K562 (cell line): ENCODE data around the gene ZFYVE1.

Experiments used
- BCL6 ChIP-seq: fragments of 250-450 bp; sonication (Bioruptor Pico); IDR thresholded peaks from 2 replicates; pipeline ENCODE4 v1.4.0; 2020
- CBFB ChIP-seq: sonication (generic); formaldehyde crosslinking; IDR thresholded peaks from 2 replicates; pipeline ENCODE4 v1.4.0; 2020; ENCODE audit warnings: mild to moderate bottlenecking, missing genetic modification reagents
- CTCF ChIP-seq, 3 experiments: IDR thresholded peaks in 2 of 3; conservative IDR thresholded peaks in 1 of 3; 2 replicates each; pipeline ENCODE4 v1.5.1; 2011 to 2012; ENCODE audit warnings: low read length in 3 of 3, mild to moderate bottlenecking in 3 of 3, control low read depth in 2 of 3, improper control_type of control experiment in 1 of 3, inconsistent platforms in 1 of 3, low read depth in 1 of 3, mixed read lengths in 1 of 3, moderate library complexity in 1 of 3; ENCODE audit not compliant: insufficient read depth in 2 of 3
- GTF2B ChIP-seq: IDR thresholded peaks from 2 replicates; pipeline ENCODE4 v1.6.1; 2011; ENCODE audit not compliant: insufficient read length; ENCODE audit errors: extremely low read depth
- POLR2AphosphoS5 ChIP-seq: IDR thresholded peaks from 2 replicates; pipeline ENCODE4 v1.6.1; 2011; ENCODE audit warnings: mild to moderate bottlenecking, low read depth, low read length, moderate library complexity; ENCODE audit not compliant: control insufficient read depth, insufficient read depth
- RCOR1 ChIP-seq, 2 experiments: IDR thresholded peaks; 2 replicates each; pipeline ENCODE4 v1.6.1; 2012; ENCODE audit warnings: low read depth in 2 of 2, low read length in 2 of 2, borderline replicate concordance in 1 of 2, improper control_type of control experiment in 1 of 2
- TAF1 ChIP-seq: IDR thresholded peaks from 2 replicates; pipeline ENCODE4 v1.6.1; 2011; ENCODE audit warnings: mild to moderate bottlenecking, low read length, moderate library complexity; ENCODE audit not compliant: insufficient read depth, control insufficient read depth, severe bottlenecking; ENCODE audit errors: extremely low read depth
- ZNF124 ChIP-seq: sonication (generic); formaldehyde crosslinking; IDR thresholded peaks from 2 replicates; pipeline ENCODE4 v1.8.1; 2022; ENCODE audit warnings: missing genetic modification reagents
- ZNF449 ChIP-seq: fragments of 250-450 bp; sonication (Bioruptor Pico); IDR thresholded peaks from 2 replicates; pipeline ENCODE4 v1.8.0; 2022; ENCODE audit warnings: moderate library complexity, mild to moderate bottlenecking, inconsistent platforms
- ZNF551 ChIP-seq: fragments of 250-450 bp; sonication (Bioruptor Pico); IDR thresholded peaks from 2 replicates; pipeline ENCODE4 v1.5.0; 2021; ENCODE audit warnings: mild to moderate bottlenecking, moderate library complexity
- ZZZ3 ChIP-seq: fragments of 450-650 bp; IDR thresholded peaks from 2 replicates; pipeline ENCODE4 v1.6.1; 2016; ENCODE audit warnings: antibody characterized with exemption, mild to moderate bottlenecking, moderate library complexity
- TF ChIP-seq, protein P1 (sequence below), 3 experiments: fragments of 200-800 bp in 1 of 3; fragments of 250-450 bp in 1 of 3; fragments of 450-650 bp in 1 of 3; sonication (Bioruptor Pico) in 1 of 3; sonication (Bioruptor generic) in 1 of 3; formaldehyde crosslinking in 1 of 3; IDR thresholded peaks; 2 replicates each; pipeline versions ENCODE4 v1.6.1 to v1.8.0; 2016 to 2022; ENCODE audit warnings: mild to moderate bottlenecking in 2 of 3, missing genetic modification characterization in 2 of 3, missing compliant biosample characterization in 1 of 3, moderate library complexity in 1 of 3

- TF ChIP-seq CBFB (CRISPR knock-in tag) (no peak), ZNF124 (CRISPR knock-in tag) (no peak), GTF2B (no peak), RCOR1 (IDR thresholded peaks at IDR 0.05; ENCODE audit: borderline replicate concordance in 1 of 2, low read depth in 2 of 2, low read length in 2 of 2) (0 out of 4 replicates have a peak, but pooled peaks of 1 of the 2 experiments have one; percentile 30), BCL6 (0 out of 2 replicates have a peak, but pooled peaks have one; percentile 51), TAF1 (peak; percentile 39), CTCF (IDR thresholded peaks at IDR 0.05 in 2 of 3, conservative IDR thresholded peaks at IDR 0.05 in 1 of 3; ENCODE audit: insufficient read depth in 2 of 3, low read depth in 1 of 3, low read length in 3 of 3) (no peak), ZNF449 (CRISPR knock-in tag) (no peak), POLR2AphosphoS5 (no peak), ZZZ3 (no peak), ZNF551 (CRISPR knock-in tag) (no peak)
- TF ChIP-seq, protein P1, sequence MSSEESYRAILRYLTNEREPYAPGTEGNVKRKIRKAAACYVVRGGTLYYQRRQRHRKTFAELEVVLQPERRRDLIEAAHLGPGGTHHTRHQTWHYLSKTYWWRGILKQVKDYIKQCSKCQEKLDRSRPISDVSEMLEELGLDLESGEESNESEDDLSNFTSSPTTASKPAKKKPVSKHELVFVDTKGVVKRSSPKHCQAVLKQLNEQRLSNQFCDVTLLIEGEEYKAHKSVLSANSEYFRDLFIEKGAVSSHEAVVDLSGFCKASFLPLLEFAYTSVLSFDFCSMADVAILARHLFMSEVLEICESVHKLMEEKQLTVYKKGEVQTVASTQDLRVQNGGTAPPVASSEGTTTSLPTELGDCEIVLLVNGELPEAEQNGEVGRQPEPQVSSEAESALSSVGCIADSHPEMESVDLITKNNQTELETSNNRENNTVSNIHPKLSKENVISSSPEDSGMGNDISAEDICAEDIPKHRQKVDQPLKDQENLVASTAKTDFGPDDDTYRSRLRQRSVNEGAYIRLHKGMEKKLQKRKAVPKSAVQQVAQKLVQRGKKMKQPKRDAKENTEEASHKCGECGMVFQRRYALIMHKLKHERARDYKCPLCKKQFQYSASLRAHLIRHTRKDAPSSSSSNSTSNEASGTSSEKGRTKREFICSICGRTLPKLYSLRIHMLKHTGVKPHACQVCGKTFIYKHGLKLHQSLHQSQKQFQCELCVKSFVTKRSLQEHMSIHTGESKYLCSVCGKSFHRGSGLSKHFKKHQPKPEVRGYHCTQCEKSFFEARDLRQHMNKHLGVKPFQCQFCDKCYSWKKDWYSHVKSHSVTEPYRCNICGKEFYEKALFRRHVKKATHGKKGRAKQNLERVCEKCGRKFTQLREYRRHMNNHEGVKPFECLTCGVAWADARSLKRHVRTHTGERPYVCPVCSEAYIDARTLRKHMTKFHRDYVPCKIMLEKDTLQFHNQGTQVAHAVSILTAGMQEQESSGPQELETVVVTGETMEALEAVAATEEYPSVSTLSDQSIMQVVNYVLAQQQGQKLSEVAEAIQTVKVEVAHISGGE (CRISPR knock-in tag; IDR thresholded peaks at IDR 0.05) = peak in 1 of 3 experiments; percentile 68; a peak in 1 of 6 replicates
Observed at GRCh38 chr14:73026845-73027542, at the start of gene ZFYVE1.
